NCI-H82 (cell line): ENCODE data around the gene SLC22A1.
"Not testable (repeated sequence)": the region's sequence is repeated elsewhere in the genome, so short reads cannot be mapped to it uniquely, and the experiment has no call there.

Experiments used
- DNase-seq: peaks from one replicate; lab custom pipeline; 2025; lab: John Stamatoyannopoulos, UW

The SLC22A1 gene

GRCh38 chr6:160093946-160094345 lies 27.7 kb upstream of the SLC22A1 start:
- no peak for DNase-seq

DNA sequence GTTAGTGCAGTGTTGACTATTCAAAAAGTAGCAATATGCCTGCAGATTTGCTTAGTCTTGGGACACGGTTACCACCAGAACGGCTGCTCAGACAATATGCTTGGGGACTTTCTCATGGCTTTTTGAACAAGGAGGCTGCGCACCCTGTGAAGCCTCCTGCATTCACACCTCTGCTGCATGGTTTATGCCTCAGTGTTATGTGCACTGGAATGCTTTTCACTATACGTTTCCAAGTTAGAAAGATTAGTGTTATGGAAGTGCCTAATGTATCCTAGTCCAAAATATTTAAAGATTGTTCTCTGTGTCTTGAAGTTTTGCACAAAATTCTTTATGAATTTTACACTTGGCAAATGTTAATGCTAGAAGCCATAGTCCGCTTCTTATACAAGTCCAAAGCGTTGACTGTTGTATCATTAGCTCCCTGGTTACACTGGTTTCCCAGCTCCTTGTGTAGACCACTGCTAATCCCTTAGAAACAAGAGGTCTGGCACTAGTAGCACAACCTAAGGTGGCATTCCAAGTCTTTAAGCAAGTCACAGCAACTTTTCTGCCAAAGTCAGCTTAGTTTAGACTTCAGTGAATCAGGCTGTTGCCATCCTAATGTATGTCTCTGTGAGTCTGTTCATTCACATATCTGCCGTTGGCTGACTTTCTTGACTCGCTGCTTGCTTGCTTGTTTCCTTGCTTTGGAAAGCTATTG lies 26.3 kb upstream of the SLC22A1 start:
- no peak for DNase-seq

GRCh38 chr6:160101277-160102205 lies 20.1 kb upstream of the SLC22A1 start:
- DNase-seq = no peak

DNA sequence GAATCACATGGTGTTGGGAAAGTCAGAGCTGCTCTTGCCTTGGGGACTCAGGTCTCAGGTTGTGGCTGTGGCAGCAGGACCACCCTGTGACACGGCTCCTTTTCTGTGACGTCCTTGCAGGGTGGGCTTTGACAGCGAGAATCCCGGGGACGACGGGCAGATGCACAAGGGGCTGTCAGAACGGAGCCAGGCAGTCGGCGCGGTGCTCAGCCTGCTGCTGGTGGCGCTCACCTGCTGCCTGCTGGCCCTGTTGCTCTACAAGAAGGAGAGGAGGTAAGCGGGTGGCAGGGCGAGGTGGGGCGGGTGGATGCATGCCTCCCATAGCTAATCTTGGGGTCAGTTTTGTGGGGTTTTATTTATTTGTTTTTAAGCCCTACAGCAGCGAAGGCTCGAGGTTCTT lies 19.2 kb upstream of the SLC22A1 start:
- DNase-seq = no peak

- peak; percentile 61 for DNase-seq
These were observed 18.4 kb upstream of the SLC22A1 start for GRCh38 chr6:160102956-160103824.

DNA sequence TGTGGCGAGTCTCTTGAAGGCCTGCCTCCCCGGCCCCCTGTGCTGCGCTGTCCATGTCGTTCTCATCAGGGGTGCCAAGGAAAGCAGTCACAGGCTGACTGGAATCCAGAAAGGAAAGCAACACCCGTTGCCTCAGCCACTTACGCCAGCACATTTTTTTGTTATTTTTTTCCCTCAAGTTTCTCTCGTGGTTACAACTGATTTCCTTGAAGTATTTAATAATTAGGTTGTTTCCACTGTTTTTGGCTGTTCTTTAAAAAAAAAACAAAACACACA lies 17.9 kb upstream of the SLC22A1 start:
- DNase-seq = no peak

DNA sequence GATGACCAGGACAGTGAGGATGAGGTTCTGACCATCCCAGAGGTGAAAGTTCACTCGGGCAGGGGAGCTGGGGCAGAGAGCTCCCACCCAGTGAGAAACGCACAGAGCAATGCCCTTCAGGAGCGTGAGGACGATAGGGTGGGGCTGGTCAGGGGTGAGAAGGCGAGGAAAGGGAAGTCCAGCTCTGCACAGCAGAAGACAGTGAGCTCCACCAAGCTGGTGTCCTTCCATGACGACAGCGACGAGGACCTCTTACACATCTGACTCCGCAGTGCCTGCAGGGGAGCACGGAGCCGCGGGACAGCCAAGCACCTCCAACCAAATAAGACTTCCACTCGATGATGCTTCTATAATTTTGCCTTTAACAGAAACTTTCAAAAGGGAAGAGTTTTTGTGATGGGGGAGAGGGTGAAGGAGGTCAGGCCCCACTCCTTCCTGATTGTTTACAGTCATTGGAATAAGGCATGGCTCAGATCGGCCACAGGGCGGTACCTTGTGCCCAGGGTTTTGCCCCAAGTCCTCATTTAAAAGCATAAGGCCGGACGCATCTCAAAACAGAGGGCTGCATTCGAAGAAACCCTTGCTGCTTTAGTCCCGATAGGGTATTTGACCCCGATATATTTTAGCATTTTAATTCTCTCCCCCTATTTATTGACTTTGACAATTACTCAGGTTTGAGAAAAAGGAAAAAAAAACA lies 16.6 kb upstream of the SLC22A1 start:
- DNase-seq = no peak

GRCh38 chr6:160106010-160106409 lies 15.6 kb upstream of the SLC22A1 start:
- DNase-seq = no peak

DNA sequence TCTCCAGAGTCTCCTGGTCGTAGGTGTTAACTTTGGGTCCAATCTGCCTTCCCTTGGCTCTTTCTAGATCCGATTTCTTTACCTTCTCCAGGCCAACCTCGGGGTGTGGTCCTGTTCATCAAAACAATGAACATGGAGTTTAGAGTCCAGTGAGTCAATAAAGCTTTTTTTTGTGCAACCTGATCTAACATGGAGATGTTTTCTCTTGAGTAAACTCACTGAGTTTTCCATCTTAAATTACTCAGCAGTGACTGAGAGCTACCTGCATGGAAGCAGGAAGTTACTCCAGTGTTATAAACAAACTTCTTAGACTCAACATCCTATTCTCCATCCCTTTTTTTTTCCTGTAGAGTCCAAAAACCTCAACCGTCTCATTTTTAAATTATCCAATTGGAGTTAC lies 14.9 kb upstream of the SLC22A1 start:
- no peak for DNase-seq

- DNase-seq = no peak
These were observed 13.5 kb upstream of the SLC22A1 start for GRCh38 chr6:160108077-160108476.

DNA sequence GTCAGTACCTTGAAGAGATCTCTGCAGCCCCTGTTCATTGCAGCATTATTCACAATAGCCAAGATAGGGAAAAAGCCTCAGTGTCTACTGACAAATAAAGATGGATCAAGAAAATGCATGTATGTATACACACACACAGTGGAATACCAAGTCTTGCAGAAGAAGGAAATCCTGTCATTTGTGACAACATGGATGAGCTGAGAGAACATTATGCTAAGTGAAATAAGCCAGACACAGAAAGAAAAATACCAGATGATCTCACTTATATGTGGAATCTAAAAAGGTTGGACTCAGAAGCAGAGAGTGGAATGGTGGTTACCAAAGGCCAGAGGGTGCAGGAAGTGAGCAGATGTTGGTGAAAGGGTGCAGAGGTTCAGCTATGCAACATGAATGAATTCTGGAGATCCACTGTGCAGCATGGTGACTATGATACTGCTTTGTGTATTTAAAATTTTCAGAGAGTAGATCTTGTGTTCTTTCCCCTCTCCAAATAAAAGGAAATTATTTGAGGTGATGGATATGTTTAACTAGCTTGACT lies 11.0 kb upstream of the SLC22A1 start:
- no peak for DNase-seq

GRCh38 chr6:160111806-160112205 lies 9.8 kb upstream of the SLC22A1 start:
- no peak for DNase-seq

GRCh38 chr6:160112628-160113299 lies 8.9 kb upstream of the SLC22A1 start:
- DNase-seq = no peak

DNA sequence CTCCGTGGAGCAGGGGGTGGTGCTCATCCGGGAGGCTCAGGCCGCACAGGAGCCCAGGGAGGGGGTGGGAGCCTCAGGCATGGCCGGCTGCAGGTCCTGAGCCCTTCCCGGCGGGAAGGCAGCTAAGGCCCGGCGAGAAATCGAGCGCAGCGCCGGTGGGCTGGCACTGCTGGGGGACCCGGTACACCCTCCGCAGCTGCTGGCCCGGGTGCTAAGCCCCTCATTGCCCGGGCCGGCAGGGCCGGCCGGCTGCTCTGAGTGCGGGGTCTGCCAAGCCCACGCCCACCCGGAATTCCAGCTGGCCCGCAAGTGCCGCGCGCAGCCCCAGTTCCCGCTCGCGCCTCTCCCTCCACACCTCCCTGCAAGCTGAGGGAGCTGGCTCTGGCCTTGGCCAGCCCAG lies 7.1 kb upstream of the SLC22A1 start:
- DNase-seq = not testable (repeated sequence)

GRCh38 chr6:160115421-160115820 lies 6.2 kb upstream of the SLC22A1 start:
- no peak for DNase-seq

DNA sequence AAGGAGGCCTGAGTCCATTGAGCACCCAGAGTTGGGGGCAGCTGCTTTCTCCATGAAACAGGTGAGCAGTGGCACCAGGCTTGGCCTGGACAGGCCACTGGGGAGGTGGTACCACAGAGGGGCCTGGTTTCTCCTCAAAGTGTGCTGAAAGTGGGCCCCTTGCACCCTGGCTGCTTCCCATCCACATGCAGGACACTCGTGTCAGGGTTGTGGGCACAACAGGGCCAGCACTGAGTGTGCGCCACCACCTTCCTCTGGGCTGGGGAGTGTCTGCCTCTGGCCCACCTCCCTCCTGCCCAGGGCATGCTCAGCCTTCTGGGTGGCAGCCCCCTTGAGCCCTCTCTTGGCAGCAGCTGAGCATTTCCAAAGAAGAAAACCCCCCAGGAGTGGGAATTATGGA lies 5.2 kb upstream of the SLC22A1 start:
- no peak for DNase-seq

DNA sequence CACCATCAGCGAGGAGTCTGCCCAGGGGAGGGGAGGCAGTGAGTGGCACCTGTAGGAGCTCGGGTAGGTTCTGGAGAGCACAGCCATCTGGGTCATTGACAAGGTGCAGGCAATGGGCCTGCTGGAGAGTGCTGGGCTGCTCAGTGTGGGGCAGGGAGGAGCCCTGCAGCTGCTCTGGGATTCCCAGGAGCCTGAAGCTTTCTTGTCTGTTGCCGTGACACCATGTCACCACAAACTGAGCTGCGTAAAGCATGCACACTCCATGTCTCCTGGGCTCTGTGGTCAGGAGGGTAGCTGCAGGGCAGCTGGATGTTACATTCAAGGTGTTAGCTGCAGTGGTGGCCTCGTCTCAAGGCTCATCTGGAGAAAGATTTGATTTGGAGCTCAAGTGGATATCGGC lies 4.5 kb upstream of the SLC22A1 start:
- DNase-seq = no peak

DNA sequence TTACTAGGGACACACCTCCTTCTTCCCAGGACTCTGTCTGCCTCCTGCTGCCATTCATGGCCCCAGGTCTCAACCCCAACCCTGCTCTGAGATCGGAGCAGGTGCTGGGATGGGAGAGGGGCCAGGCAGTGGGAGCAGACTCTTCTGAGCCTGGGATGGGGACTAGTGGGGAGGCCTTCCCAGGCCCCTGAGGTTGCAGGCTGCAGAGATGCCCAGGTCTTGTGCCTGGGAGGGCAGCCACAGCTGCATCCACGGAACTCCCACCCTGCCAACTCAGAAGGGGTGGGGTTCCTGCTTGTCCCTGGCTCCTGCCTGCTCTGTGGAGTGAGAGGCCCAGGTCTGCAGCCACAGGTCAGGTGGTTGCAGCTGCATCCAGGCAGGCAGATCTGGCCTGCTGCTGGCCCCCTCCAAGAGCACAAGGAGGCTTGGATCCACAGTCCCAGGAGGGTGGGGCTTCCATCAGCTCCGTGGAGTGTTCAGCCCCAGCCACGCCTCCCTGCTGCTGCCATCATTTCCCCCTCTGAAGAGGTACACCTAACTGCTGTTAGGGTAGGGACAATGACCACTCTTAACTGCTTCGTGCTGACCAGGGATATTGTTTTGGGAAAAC lies 2.9 kb upstream of the SLC22A1 start:
- DNase-seq = no peak

GRCh38 chr6:160120087-160120486 lies 1.5 kb upstream of the SLC22A1 start:
- DNase-seq = no peak

GRCh38 chr6:160121981-160122380 lies 366 bp downstream of the SLC22A1 start:
- DNase-seq = no peak

DNA sequence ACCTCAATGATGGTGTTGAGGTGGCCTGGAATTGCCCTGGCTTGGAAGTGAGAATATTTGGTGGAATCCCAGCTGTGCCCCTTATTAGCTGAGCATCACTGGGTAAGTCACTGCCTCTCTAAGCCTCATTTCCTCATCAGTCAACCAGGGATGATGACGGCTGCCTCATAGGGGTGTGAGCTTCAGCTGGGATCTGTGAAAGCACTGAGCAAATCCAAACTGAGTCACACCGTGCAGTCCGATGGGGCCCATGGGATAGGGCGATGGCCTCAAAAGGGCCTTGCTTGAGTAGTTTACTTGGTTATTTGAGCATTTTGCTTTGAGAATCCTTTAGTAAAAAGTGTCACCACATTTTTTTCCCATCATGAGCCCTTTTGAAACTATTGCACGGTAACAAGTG lies 1.1 kb downstream of the SLC22A1 start:
- DNase-seq = no peak
